Activated naive CD8-positive, alpha-beta T cell treated with anti-CD3 and anti-CD28 coated beads, Interleukin-2, amount 50 U/mL, for 16 hours (primary cell): ENCODE measurements around the gene MDM2.
"Not testable (repeated sequence)": the region's sequence is repeated elsewhere in the genome, so short reads cannot be mapped to it uniquely, and the experiment has no call there.

Experiments used
- DNase-seq: peaks from one replicate; pipeline ENCODE4 v3.0.0-alpha.2; 2020; ENCODE audit warnings: low read depth, low spot score

MDM2 gene

GRCh38 chr12:68785823-68786222, 22.2 kb upstream of the MDM2 start:
- DNase-seq: no peak

- no peak for DNase-seq
These were observed 21.0 kb upstream of the MDM2 start for GRCh38 chr12:68786929-68787328.

DNA sequence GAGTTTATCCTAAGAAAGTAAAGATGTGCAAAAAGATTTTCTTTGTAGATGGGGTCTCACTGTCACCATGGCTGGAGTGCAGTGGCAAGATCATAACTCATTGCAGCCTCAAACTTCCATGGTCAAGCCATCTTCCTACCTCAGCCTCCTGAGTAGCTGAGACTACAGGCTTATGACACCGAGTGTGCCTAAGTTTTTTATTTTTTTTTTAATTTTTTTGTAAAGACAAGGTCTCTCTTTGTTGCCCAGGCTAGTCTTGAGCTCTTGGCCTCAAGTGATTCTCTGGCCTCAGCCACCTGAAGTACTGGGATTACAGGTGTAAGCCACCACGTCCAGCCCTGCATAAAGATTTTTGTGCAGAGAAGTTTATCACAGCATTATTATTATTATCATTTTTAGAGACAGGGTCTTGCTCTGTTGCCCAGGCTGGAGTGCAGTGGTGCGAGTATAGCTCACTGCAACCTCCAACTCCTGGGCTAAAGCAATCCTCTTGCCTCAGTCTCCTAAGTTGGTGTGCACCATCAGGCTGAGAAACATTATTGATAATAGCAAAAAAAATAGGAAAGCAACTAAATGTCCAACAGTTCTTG, 19.3 kb upstream of the MDM2 start:
- DNase-seq: no peak

DNA sequence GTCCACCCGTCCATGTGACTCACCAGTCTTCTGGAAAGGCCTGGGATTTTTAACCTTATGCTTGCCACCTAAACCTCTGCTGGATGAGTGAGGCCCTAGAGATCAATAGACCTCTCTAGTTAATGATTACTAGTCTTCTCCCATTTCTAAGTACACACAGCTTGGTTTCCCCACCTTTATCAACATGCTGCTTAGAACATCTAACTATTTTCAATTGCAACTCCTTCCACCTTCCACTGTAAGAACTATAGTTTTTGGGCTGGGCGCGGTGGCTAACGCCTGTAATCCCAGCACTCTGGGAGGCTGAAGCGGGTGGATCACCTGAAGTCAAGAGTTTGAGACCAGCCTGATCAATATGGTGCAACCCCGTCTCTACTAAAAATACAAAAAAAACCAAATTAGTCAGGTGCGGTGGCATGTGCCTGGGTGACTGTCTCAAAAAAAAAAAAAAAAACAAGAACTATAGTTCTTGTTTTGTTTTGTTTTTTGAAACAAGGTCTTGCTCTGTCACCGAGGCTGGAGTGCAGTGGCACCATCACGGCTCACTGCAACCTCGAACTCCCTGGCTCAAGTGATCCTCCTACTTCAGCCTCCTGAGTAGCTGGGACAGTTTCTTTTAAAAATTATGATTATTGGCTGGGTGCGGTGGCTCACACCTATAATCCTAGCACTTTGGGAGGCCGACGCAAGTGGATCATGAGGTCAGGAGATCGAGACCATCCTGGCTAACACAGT, 18.7 kb upstream of the MDM2 start:
- DNase-seq: no peak

DNA sequence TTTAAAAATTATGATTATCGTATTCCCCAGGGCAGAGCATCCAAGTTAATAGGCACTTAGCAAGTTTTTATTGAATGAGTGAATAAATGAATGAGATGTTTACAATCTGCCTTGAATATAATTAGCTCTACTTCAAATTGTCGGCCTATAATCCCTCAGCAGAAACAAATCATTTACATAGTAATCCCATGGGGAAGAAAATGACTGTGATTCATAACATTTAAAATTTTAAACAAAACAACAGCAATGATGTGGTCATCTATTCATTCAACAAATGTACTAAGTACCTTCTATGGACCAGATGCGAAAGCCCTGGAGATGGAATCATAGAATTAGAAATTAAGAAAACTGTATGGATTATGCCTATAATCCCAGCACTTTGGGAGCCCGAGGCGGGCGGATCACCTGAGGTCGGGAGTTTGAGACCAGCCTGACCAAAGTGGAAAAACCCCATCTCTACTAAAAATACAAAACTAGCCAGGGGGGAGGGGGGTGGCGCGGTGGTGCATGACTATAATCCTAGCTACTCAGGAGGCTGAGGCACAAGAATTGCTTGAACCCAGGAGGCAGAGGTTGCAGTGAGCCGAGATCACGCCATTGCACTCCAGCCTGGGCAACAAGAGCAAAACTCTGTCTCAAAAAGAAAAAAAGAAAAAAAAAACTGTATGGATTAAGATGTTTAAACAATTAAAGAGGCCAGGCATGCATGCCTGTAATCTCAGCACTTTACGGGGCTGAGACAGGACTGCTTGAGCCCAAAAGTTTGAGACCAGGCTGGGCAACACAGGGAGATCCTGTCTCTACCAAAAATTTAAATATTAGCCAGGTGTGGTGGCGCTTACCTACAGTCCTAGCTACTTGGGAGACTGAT, 17.7 kb upstream of the MDM2 start:
- no peak for DNase-seq

DNA sequence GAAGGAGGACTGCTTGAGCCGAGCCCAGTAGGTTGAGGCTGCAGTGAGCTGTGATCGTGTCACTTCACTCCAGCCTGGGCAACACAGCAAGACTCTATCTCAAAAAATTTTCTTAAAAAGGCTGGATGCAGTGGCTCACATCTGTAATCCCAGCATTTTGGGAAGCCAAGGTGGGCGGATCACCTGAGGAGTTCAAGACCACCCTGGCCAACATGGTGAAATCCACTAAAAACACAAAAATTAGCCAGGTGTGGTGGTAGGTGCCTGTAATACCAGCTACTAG, 17.1 kb upstream of the MDM2 start:
- no peak for DNase-seq

GRCh38 chr12:68791897-68792481, 16.0 kb upstream of the MDM2 start:
- no peak for DNase-seq

- no peak for DNase-seq
These were observed 15.0 kb upstream of the MDM2 start for GRCh38 chr12:68792952-68793351.

GRCh38 chr12:68793436-68793835, 14.5 kb upstream of the MDM2 start:
- DNase-seq: no peak

DNA sequence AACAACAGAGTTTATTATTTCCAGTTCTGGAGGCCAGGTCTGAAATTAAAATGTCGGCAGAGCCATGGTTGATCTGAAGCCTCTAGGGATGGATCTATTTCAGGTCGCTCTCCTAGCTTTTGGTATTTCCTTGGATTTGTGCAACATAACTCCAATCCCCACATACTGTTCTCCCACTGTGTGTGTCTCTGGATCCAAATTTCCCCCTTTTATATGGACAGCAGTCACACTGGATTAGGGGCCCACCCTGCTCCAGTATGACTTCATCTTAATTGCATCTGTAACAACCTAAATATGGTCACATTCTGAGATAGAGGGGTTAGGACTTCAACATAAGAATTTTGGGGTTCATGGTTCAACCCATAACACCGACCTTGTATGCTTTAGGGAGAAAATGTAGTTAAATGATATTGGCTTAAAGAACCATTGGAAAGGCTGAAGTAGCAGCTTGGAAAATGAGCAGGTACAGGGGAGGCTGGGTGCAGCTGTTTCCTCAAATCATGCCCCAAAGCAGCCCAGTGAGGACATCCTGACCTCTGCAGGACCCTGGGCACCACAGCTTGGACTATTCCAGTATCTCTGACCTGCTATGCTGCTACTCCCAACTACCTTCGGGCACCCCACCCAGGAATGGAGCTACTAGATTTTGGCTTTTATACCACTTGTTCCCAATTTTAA, 13.9 kb upstream of the MDM2 start:
- DNase-seq: no peak

DNA sequence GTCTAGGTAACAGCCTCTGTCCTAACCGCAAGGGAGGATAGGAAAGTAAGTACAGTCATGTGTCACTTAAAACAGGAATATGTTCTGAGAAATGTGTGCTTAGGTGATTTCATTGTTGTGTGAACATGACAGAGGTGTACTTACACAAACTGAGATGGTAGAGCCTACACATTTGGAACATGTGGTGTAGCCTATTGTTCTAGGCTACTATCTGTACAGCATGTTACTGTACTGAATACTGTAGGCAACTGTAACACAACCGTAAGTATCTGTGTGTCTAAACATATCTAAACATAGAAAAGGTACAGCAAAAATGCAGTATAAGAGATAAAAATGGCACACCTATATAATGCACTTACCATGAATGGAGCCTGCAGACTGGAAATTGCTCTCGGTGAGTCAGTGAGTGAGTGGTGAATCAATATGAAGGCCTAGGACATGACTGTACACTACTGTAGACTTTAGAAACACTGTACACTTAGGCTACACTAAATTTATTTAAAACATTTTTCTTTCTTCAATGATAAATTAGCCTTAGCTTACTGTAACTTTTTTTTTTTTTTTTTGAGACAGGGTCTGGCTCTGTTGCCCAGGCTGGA, 13.2 kb upstream of the MDM2 start:
- DNase-seq: no peak

- no peak for DNase-seq
These were observed 11.6 kb upstream of the MDM2 start for GRCh38 chr12:68796399-68796798.

GRCh38 chr12:68798882-68799234, 9.1 kb upstream of the MDM2 start:
- no peak for DNase-seq

DNA sequence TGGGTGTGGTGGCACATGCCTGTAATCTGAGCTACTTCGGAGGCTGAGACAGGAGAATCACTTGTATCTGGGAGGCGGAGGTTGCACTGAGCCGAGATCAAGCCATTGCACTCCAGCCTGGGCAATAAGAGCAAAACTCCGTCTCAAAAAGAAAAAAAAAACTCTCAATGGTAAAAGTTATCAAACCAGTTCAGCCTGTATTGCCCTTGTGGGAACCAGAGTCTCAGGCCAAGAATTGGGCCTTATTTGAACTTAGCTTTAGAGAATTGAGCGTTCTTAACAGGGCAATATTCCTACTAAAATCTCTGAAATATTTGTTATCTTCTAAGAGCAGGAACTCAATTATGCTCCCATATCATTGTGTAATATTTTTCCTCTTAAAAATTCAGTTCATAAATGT, 7.7 kb upstream of the MDM2 start:
- DNase-seq: no peak

- DNase-seq: not testable (repeated sequence)
These were observed 6.9 kb upstream of the MDM2 start for GRCh38 chr12:68801124-68801523.

GRCh38 chr12:68802372-68802745, 5.6 kb upstream of the MDM2 start:
- not testable (repeated sequence) for DNase-seq

GRCh38 chr12:68802911-68803651, 4.9 kb upstream of the MDM2 start:
- DNase-seq: not testable (repeated sequence)

DNA sequence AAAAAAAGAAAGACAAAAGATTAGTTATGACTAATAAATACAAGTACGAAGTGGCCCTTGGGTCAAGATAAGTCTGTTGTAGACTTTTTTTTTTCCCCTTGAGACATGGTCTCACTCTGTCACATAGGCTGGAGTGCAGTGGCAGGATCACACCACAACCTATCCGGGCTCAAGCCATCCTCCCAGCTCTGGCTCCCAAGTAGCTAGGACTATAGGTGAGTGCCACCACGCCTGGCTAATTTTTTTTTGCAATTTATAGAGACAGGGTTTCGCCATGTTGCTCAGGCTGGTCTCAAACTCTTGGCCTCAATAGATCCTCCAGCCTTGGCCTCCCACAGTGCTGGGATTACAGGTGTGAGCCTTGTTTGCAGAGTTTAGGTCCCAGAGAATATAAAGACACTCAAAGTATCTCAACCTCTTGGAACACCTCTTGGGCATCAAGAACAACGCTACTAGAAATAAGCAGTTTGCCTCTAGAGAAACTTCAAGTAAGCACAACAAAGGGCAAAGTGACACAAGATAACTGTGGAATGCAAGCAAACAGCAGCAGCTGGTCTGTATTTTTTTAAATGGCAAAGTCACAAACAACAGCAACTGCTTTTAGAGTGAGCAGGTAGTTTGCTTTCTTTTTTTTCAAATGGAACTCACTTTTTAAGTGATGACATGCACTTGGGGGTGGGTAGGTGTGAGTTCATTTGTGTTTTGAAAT, 3.9 kb upstream of the MDM2 start:
- no peak for DNase-seq

DNA sequence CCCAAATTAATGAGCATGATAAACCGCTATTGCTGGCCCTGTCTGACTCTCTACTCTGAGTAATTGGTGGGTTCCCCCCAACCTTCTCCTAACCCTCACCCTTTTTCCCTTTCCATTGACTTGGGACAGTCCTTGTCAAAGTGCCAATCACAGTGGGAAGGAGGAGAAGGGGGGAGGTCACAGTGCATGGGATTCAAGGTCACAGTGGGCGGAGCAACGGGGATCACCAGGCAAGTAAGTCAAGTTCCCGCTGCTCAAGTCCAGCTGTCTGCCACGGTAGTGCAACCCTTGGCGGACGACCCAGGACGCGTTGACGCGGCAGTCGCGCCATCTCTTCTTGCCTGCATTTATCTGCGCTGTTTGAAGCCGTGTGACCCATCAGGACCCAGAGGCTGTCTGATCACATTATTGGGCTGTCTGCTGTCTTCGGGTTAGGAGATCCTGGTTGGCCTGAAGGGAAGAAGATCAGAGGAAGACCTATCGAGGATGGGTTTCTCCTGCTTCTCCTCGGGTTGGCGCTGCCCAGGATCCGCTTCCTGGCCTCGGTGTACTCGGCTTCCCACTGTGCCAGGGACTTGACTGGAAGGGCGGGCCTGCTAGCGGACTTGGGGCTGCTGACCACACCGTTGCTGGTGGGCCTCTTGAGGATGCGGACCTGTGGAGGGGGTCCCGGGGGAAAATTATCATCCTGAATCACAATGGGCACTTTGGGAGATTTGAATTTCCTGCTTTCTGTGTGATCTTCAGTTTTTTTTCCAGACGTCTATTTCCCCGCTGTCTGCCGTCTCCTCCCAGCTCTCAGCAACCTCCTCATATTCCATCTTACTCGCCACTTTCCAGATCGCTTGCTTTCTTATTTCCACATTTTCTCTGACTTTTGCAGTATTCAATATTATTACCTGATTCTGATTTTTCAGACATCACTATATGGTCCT, 3.1 kb upstream of the MDM2 start:
- no peak for DNase-seq
